Measurements from ENCODE around the gene TPO. TPM values are rescaled to one million over a fixed set of nuclear protein-coding genes. Genes with fewer than 3 reads are reported as not detected.

Gene TPO
- total RNA-seq, 1 experiment from 2014 or later, result not detected

GRCh38 chr2:1541040-1541439 is 127.8 kb downstream of the TPO start (continued):
- TF ChIP-seq ZNF532 (CRISPR knock-in tag; IDR thresholded peaks at IDR 0.05; ENCODE audit: borderline replicate concordance) (no peak), JAZF1 (CRISPR knock-in tag; IDR thresholded peaks at IDR 0.05) (no peak), TEAD4 (CRISPR knock-in tag; IDR thresholded peaks at IDR 0.05) (no peak), HMGXB4 (CRISPR knock-in tag; IDR thresholded peaks at IDR 0.05) (no peak), SMAD3 (CRISPR knock-in tag; IDR thresholded peaks at IDR 0.05; ENCODE audit: borderline replicate concordance) (no peak), PRRX2 (CRISPR knock-in tag; IDR thresholded peaks at IDR 0.05) (no peak), ZNF671 (CRISPR knock-in tag; IDR thresholded peaks at IDR 0.05) (no peak), GABPB1 (CRISPR knock-in tag; IDR thresholded peaks at IDR 0.05) (no peak), FOXK1 (CRISPR knock-in tag; IDR thresholded peaks at IDR 0.05) (no peak), ZNF416 (CRISPR knock-in tag; IDR thresholded peaks at IDR 0.05) (no peak), ZNF138 (CRISPR knock-in tag; conservative IDR thresholded peaks at IDR 0.05) (no peak), MYBL2 (CRISPR knock-in tag; IDR thresholded peaks at IDR 0.05) (no peak)
- TF ChIP-seq, protein P1, sequence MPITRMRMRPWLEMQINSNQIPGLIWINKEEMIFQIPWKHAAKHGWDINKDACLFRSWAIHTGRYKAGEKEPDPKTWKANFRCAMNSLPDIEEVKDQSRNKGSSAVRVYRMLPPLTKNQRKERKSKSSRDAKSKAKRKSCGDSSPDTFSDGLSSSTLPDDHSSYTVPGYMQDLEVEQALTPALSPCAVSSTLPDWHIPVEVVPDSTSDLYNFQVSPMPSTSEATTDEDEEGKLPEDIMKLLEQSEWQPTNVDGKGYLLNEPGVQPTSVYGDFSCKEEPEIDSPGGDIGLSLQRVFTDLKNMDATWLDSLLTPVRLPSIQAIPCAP (CRISPR knock-in tag; IDR thresholded peaks at IDR 0.05), result no peak
- TF ChIP-seq, protein P2, sequence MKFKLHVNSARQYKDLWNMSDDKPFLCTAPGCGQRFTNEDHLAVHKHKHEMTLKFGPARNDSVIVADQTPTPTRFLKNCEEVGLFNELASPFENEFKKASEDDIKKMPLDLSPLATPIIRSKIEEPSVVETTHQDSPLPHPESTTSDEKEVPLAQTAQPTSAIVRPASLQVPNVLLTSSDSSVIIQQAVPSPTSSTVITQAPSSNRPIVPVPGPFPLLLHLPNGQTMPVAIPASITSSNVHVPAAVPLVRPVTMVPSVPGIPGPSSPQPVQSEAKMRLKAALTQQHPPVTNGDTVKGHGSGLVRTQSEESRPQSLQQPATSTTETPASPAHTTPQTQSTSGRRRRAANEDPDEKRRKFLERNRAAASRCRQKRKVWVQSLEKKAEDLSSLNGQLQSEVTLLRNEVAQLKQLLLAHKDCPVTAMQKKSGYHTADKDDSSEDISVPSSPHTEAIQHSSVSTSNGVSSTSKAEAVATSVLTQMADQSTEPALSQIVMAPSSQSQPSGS (CRISPR knock-in tag; IDR thresholded peaks at IDR 0.05; ENCODE audit: borderline replicate concordance, low read depth), result no peak
- TF ChIP-seq, protein P3, sequence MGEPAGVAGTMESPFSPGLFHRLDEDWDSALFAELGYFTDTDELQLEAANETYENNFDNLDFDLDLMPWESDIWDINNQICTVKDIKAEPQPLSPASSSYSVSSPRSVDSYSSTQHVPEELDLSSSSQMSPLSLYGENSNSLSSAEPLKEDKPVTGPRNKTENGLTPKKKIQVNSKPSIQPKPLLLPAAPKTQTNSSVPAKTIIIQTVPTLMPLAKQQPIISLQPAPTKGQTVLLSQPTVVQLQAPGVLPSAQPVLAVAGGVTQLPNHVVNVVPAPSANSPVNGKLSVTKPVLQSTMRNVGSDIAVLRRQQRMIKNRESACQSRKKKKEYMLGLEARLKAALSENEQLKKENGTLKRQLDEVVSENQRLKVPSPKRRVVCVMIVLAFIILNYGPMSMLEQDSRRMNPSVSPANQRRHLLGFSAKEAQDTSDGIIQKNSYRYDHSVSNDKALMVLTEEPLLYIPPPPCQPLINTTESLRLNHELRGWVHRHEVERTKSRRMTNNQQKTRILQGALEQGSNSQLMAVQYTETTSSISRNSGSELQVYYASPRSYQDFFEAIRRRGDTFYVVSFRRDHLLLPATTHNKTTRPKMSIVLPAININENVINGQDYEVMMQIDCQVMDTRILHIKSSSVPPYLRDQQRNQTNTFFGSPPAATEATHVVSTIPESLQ (CRISPR knock-in tag; IDR thresholded peaks at IDR 0.05), result no peak
- TF ChIP-seq, protein P4, sequence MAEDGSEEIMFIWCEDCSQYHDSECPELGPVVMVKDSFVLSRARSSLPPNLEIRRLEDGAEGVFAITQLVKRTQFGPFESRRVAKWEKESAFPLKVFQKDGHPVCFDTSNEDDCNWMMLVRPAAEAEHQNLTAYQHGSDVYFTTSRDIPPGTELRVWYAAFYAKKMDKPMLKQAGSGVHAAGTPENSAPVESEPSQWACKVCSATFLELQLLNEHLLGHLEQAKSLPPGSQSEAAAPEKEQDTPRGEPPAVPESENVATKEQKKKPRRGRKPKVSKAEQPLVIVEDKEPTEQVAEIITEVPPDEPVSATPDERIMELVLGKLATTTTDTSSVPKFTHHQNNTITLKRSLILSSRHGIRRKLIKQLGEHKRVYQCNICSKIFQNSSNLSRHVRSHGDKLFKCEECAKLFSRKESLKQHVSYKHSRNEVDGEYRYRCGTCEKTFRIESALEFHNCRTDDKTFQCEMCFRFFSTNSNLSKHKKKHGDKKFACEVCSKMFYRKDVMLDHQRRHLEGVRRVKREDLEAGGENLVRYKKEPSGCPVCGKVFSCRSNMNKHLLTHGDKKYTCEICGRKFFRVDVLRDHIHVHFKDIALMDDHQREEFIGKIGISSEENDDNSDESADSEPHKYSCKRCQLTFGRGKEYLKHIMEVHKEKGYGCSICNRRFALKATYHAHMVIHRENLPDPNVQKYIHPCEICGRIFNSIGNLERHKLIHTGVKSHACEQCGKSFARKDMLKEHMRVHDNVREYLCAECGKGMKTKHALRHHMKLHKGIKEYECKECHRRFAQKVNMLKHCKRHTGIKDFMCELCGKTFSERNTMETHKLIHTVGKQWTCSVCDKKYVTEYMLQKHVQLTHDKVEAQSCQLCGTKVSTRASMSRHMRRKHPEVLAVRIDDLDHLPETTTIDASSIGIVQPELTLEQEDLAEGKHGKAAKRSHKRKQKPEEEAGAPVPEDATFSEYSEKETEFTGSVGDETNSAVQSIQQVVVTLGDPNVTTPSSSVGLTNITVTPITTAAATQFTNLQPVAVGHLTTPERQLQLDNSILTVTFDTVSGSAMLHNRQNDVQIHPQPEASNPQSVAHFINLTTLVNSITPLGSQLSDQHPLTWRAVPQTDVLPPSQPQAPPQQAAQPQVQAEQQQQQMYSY (CRISPR knock-in tag; IDR thresholded peaks at IDR 0.05), result no peak
